Activated naive CD8-positive, alpha-beta T cell treated with anti-CD3 and anti-CD28 coated beads, Interleukin-2, amount 50 U/mL, for 16 hours (primary cell): ENCODE data around the gene NME1.

Experiments
- DNase-seq: peaks from one replicate; pipeline ENCODE4 v3.0.0-alpha.2; 2020; ENCODE audit warnings: low read depth, low spot score

NME1 gene

DNA sequence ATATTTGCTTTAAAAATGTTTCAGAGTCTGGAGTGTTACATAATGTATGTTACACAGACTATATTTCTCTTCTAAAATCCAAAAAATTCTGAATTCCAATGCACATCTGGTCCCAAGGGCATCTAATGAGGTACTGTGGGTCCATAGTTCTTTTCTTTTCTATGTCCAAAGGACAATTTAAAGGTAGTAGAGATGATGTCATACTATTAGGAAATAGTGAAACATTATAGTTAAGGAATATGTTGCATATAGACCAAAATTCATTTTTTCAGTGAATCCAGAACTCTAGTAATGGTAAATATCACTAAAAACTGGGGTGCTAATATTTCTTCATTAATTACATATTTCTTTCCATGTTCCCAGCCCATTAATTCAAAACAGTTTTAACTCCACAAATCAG, 35.8 kb downstream of the NME1 start:
- DNase-seq = no peak

DNA sequence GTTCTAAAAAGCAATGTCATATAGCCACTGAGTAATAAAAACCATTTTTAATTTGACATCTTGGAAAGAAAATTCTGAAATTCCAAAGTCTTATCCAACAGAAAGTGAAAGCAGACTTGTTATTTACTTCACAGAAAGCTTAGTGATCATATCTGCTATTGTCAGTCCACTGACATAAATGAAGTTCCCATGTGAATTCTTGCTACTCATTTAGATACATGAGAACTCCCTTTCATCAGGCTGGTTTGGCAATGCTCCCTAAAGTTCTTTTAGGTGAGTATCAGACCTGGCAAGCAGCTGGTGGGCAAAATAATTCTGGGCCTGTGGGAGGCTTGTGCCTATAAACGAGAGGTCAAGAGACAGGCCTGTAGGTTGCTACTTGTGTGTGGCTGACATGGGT, 36.3 kb downstream of the NME1 start:
- DNase-seq = no peak

DNA sequence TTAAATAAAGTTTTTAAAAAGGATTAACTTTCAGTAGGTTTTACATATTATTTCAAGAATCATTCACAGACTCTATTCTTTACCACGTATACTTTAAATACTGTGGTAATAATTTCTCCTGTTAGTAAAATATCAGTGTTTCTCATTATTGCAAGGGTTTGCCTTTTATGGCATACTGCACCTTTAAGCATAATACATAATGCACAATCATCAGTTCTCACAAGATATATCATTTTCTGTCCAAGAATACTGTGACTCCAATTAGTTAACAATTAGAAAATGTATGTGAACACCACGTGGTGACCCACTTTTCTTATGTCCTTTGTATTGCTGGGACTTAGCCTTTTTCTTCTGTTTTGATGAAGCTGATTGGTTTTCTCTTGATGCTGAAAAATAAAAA, 38.5 kb downstream of the NME1 start:
- DNase-seq = no peak

DNA sequence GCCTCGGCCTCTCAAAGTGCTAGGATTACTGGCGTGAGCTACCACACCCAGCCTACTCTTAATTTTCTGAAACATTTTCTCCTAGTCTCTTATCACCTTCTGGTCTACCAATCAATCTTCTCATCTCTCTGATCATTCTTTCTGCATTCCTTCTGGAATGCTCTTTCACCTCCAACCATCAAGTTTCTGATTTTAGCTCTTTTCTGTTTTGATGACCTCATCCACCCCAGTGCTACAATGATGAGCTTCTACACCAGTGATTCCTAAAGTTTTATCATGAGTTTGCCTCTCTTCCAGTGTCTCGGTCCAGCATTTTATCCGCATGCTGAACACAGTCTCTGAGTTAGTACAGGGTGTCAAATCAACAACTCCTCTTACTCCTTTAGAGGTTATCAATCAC, 44.4 kb downstream of the NME1 start:
- no peak for DNase-seq

DNA sequence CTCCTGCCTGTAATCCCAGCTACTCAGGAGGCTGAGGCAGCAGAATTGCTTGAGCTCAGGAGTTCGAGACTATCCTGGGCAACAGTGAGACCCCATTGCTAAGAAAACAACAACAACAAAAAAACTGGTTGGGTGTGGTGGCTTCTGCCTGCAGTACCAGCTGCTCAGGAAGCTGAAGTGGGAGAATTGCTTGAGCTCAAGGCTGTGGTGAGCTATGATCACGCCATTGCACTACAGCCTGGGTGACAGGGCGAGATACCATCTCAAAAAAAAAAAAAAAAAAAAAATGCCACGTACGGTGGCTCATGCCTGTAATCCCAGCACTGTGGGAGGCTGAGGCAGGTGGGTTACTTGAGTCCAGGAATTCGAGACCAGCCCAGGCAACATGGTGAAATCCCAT, 46.9 kb downstream of the NME1 start:
- DNase-seq = no peak

DNA sequence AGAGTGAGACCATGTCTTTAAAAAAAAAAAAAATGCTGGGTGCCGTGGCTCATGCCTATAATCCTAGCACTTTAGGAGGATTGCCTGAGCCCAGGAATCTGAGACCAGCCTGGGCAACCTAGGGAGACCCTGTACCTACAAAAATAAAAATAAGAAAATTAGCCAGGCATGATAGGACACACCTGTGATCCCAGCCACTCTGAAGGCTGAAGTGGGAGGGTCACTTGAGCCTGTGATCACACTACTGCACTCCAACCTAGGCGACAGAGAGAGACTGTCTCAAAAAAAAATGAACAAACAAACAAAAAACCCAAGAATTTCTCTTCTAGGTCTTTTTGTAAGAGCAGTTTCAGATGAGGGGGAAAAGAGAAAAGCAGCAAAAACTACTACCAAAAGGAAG, 47.5 kb downstream of the NME1 start:
- DNase-seq = no peak

DNA sequence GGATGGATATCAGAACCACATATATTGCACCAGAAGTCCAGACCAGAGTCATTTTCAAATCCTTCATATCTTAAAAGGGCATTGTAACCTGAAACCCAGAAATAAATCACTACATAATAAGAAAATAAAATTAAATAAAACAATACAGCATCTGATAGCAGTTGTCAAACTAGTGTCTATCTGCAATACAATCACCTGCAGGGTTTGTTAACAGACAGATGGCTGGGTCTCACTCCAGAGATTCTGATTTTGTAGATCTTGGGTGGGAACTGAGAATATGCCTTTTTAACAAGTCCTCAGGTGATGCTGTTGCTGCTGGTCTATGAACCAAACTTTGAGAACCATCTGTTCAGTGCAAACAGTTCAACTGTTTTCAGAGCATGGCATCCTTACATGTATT, 50.5 kb downstream of the NME1 start:
- no peak for DNase-seq
